GM12874 (cell line): ENCODE data around the gene PEAK1.

Experiments
- CTCF ChIP-seq: IDR thresholded peaks from 2 replicates; pipeline ENCODE4 v1.5.1; 2011; ENCODE audit warnings: low read depth, mild to moderate bottlenecking, control low read depth, low read length, moderate library complexity; ENCODE audit not compliant: insufficient read depth

Gene PEAK1

DNA sequence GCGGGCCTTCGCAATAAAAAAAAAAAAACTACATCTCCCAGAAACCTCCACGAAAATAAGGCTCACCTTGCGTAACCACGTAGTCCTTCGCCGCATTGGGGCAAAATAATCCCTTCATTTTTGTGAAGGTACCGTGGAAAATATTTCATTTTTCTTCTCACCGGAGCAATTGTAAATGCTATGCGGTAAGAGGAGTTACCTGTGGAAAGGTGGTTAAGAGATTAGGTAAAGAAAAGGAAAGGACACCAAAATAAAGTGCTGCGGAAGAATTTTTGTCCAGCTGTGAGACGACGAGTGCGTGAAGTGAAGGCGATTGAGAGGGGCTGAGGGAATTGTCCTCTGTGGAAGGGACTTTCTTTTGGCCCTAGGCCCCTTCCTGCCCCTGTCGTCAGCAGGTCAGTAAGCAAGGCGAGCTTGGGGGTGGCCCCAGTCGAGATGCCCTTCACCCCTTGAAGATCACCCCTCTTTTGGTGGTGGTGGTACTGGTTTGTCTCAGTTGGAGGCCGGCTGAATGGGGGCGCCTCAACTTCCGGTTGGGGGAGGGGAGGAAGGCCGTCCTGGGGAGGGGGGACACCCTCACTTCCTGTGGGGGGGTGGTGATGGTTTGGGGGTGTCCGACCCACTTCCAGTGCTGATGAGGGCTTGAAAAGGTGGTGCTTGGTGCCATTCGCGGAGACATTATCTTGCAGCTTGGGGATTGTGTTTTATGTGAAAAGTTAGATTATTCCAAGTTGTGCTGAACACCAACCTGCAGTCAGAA lies 886 bp upstream of the PEAK1 start, which contains the start of gene HMG20A:
Gene HMG20A (plus strand): TSS at position 279 of the 760 bp plus-strand sequence. CDS start 37,520 bp downstream, outside the sequence.
- no peak for TF ChIP-seq CTCF

- TF ChIP-seq CTCF: peak; percentile 35
Observed at GRCh38 chr15:77418966-77419835, 703 bp downstream of the PEAK1 start.

- no peak for TF ChIP-seq CTCF
Observed at GRCh38 chr15:77418391-77418965, 1.4 kb downstream of the PEAK1 start.

DNA sequence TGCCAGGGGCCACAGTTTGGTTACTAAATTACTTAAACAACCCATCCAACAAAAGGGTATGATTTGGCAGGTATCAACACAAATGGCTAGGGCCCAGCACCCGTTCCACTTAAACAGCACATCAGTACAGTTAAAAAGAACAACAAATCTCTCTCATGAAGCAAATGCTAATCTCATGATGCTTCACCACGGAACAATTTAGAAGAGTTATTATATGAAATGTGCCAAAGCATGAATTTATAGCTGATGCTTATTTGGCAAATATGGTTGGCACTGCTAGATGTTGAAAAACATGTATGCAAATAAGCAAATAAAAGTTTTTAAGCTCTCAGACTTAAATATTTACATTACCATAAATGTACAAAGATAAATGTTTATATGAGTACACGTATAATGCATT lies 2.3 kb downstream of the PEAK1 start:
- no peak for TF ChIP-seq CTCF

GRCh38 chr15:77416954-77417353 lies 3.0 kb downstream of the PEAK1 start:
- TF ChIP-seq CTCF: no peak

DNA sequence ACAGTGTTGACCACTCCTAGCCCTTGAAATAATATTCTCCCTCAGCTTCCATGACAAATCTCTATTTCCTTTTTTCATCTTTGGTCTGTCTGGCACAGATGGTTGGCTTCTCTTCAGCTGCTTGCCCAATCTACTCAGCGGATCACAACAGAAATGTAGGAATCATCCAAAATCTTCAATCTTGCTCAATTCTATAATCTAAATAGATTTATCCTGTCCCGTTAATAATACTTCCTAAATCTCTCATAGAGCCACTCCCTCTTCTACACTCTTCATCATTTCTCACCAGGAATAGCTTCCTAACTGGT lies 3.8 kb downstream of the PEAK1 start:
- TF ChIP-seq CTCF: no peak

- TF ChIP-seq CTCF: no peak
Observed at GRCh38 chr15:77415450-77416147, 4.3 kb downstream of the PEAK1 start.
